Glutamatergic neuron (in vitro differentiated cells): ENCODE measurements around the gene BSND. TPM values are rescaled to one million over a fixed set of nuclear protein-coding genes. Genes with fewer than 3 reads are reported as not detected.

Experiments used
- DNase-seq: peaks from one replicate; pipeline ENCODE4 v3.0.0; 2022
- H3K27ac Mint-ChIP-seq: one replicate; pipeline ENCODE4 v1.8.0; 2020; ENCODE audit warnings: mild to moderate bottlenecking, mixed read lengths, inconsistent platforms; ENCODE audit not compliant: unreplicated experiment
- H3K27me3 Mint-ChIP-seq: one replicate; pipeline ENCODE4 v1.8.0; 2020; ENCODE audit warnings: mild to moderate bottlenecking, moderate library complexity, mixed read lengths, inconsistent platforms; ENCODE audit not compliant: unreplicated experiment
- H3K36me3 Mint-ChIP-seq: one replicate; pipeline ENCODE4 v1.8.0; 2020; ENCODE audit warnings: mild to moderate bottlenecking, mixed read lengths, inconsistent platforms; ENCODE audit not compliant: unreplicated experiment
- H3K4me1 Mint-ChIP-seq: one replicate; pipeline ENCODE4 v1.8.0; 2020; ENCODE audit warnings: mild to moderate bottlenecking, low read depth, mixed read lengths, inconsistent platforms; ENCODE audit not compliant: unreplicated experiment
- H3K4me3 Mint-ChIP-seq: one replicate; pipeline ENCODE4 v1.8.0; 2020; ENCODE audit warnings: mild to moderate bottlenecking, mixed read lengths, inconsistent platforms; ENCODE audit not compliant: unreplicated experiment
- H3K9me3 Mint-ChIP-seq: one replicate; pipeline ENCODE4 v1.8.0; 2020; ENCODE audit warnings: mild to moderate bottlenecking, moderate library complexity, mixed read lengths, inconsistent platforms; ENCODE audit not compliant: unreplicated experiment
- total RNA-seq: library from RNA; stranded (reverse); fragmentation: NEBNext Ultra II Directional; extraction: Animal tissue kit (Norgen Biotek cat#: 25700); gene quantifications from one replicate; pipeline ENCODE4 v1.2.1, GENCODE V29; 2021; ENCODE audit not compliant: unreplicated experiment
- TF ChIP-seq, protein P1 (sequence below): fragments of 200-600 bp; sonication (generic); IDR thresholded peaks from one replicate; pipeline ENCODE4 v1.5.0; 2021; ENCODE audit not compliant: partially characterized antibody, unreplicated experiment

Gene BSND
- total RNA-seq, 1 donor from 2014 or later, result not detected

DNA sequence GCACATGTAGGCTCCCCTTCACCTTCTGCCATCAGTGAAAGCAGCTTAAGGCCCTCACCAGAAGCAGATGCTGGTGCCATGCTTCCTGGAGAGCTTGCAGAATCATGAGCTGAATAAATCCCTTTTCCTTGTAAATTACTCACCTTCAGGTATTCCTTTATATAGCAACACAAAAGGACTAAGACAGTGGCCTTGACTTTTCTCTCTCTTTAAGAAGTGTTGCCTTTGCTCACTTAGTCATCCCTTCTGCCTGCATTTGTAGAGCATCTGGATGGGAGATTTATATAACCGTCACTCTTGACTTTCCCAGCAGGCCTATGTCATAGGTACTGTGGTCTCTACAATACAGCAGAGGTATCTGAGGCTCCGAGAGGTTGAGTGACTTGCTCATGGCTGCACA, 44.3 kb downstream of the BSND start:
- Mint-ChIP-seq H3K27ac (no peak overlapping the region), H3K9me3 (no peaks in the 10 kb centered on the region), H3K36me3 (no peaks in the 10 kb centered on the region), H3K4me1 (peaks cover 22% of the 10 kb centered on the region), H3K4me3 (no peak overlapping the region), H3K27me3 (peaks cover 12% of the 10 kb centered on the region)
- TF ChIP-seq, protein P1, sequence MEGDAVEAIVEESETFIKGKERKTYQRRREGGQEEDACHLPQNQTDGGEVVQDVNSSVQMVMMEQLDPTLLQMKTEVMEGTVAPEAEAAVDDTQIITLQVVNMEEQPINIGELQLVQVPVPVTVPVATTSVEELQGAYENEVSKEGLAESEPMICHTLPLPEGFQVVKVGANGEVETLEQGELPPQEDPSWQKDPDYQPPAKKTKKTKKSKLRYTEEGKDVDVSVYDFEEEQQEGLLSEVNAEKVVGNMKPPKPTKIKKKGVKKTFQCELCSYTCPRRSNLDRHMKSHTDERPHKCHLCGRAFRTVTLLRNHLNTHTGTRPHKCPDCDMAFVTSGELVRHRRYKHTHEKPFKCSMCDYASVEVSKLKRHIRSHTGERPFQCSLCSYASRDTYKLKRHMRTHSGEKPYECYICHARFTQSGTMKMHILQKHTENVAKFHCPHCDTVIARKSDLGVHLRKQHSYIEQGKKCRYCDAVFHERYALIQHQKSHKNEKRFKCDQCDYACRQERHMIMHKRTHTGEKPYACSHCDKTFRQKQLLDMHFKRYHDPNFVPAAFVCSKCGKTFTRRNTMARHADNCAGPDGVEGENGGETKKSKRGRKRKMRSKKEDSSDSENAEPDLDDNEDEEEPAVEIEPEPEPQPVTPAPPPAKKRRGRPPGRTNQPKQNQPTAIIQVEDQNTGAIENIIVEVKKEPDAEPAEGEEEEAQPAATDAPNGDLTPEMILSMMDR, result no peak
- no peak for DNase-seq

DNA sequence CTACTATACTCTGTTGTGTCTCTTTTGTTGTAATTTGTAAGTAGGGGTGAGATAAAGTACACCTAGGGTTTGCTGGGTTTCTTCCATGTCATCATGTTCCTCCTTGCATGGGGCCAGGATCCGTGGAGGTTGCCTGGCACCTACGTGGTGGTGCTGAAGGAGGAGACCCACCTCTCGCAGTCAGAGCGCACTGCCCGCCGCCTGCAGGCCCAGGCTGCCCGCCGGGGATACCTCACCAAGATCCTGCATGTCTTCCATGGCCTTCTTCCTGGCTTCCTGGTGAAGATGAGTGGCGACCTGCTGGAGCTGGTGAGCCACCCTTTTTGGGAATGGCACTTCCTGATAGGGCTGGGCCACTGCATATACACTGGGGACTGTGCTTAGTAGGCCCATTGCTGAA, 45.0 kb downstream of the BSND start:
- Mint-ChIP-seq H3K27ac (no peak overlapping the region), H3K36me3 (no peaks in the 10 kb centered on the region), H3K27me3 (peaks cover 13% of the 10 kb centered on the region), H3K4me1 (peaks cover 19% of the 10 kb centered on the region), H3K4me3 (no peak overlapping the region), H3K9me3 (no peaks in the 10 kb centered on the region)
- TF ChIP-seq, protein P1, result no peak
- no peak for DNase-seq

DNA sequence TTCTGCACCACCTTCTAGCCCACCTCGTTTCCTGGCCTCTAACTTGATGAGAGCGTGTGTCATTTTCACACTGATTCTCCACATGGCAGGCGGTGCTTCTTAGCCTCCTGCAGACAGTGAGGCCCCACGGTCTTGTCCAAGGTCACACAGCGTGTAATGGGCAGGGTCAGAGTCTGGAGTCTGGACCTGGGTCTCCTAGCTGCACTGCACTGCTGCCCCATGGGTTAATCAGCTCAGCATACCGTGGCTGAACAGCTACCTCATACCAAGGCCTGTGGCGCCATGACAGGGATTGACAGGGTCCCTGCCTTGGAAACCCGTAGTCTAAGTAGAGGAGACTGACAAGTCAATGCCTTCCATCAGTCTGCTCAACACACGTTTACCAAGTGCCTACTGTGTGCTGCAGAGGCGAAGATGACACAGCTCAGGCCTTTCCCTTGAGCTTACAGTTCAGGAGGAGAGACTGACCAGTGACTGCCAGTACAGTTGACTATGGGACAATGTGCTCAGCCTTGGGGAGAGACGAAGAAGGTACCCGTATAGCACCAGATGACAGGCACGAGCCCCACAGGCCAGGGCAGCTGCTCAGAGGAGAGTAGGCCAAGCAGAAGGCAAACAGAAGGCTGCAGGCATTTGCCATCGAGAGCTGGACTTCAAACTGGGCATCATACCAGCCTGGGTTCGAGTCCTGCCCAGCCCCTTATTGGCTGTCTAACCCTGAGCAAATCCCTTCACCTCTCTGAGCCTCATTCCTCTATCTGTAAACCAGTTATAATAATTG, 46.1 kb downstream of the BSND start:
- Mint-ChIP-seq H3K4me3 (no peak overlapping the region), H3K4me1 (peaks cover 15% of the 10 kb centered on the region), H3K36me3 (no peaks in the 10 kb centered on the region), H3K27ac (no peak overlapping the region), H3K27me3 (peaks cover 11% of the 10 kb centered on the region), H3K9me3 (peaks cover 3% of the 10 kb centered on the region)
- no peak for DNase-seq
- TF ChIP-seq, protein P1, result no peak

DNA sequence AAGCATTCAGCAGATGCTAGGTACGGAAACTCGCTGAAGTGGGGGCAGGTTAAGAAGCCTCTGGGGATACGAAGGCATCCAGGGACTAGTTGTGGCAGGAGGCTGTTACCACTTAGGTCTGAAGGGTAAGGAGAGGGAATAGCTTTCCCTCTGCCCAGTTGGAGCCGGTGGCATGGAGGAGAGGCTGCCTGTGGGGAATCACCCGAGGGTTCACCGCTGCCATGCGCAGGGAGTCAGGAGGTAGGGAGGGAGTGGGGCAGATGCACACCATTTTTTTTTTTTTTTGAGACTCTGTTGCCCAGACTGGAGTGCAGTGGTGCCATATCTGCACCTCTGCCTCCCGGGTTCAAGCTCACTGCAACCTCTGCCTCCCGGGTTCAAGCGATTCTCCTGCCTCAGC, 46.7 kb downstream of the BSND start:
- no peak overlapping the region for H3K27ac Mint-ChIP-seq
- peaks cover 6% of the 10 kb centered on the region for H3K27me3 Mint-ChIP-seq
- no peaks in the 10 kb centered on the region for H3K36me3 Mint-ChIP-seq
- H3K4me3 Mint-ChIP-seq, result no peak overlapping the region
- peaks cover 10% of the 10 kb centered on the region for H3K4me1 Mint-ChIP-seq
- peaks cover 3% of the 10 kb centered on the region for H3K9me3 Mint-ChIP-seq
- TF ChIP-seq, protein P1, result no peak
- DNase-seq, result no peak

DNA sequence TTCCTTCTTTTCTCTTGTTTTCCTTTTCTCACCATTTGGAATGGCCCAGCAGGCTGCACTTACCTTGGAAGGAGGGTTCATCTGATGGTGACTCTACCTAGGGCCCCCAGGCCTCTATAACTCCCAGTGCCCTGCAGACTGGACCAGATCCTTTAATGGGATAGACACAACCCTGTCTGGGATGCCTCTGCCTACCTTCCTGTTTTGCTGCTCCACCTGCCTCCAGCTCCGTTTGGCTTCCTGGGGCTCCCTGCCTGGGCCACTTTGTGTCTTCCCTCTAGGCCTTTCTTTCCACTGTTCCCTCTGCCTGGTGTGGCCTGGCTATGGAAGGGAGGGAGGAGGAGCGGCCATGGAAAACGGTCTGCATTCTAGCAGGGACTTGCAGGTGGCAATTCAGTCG, 48.1 kb downstream of the BSND start:
- H3K9me3 Mint-ChIP-seq, result peaks cover 3% of the 10 kb centered on the region
- DNase-seq, result no peak
- H3K36me3 Mint-ChIP-seq, result no peaks in the 10 kb centered on the region
- peaks cover 6% of the 10 kb centered on the region for H3K27me3 Mint-ChIP-seq
- TF ChIP-seq, protein P1, result no peak
- H3K27ac Mint-ChIP-seq, result no peak overlapping the region
- H3K4me3 Mint-ChIP-seq, result no peak overlapping the region
- H3K4me1 Mint-ChIP-seq, result peaks cover 5% of the 10 kb centered on the region
